HepG2 (cell line): Measurements from ENCODE around the gene PANK1. TPM values are rescaled to one million over a fixed set of nuclear protein-coding genes. Genes with fewer than 3 reads are reported as not detected.

ENCODE experiments used
- CBX1 ChIP-seq: IDR thresholded peaks from one replicate; pipeline ENCODE4 v1.6.1; 2016; ENCODE audit warnings: antibody characterized with exemption, low read depth
- CENPT ChIP-seq: sonication (generic); formaldehyde crosslinking; IDR thresholded peaks from 2 replicates; pipeline ENCODE4 v1.8.0; 2022; ENCODE audit warnings: low read depth, mild to moderate bottlenecking, moderate library complexity, missing genetic modification reagents
- HNF4G ChIP-seq, 2 experiments: sonication (generic) in 1 of 2; formaldehyde crosslinking in 1 of 2; IDR thresholded peaks; 2 replicates each; pipeline versions ENCODE4 v1.4.0 to v1.6.1; 2011 to 2020; ENCODE audit warnings: borderline replicate concordance in 2 of 2, low read depth in 2 of 2, mild to moderate bottlenecking in 2 of 2, low read length in 1 of 2, missing genetic modification reagents in 1 of 2, moderate library complexity in 1 of 2
- IRX3 ChIP-seq: sonication (generic); formaldehyde crosslinking; IDR thresholded peaks from 2 replicates; pipeline ENCODE4 v1.8.1; 2023; ENCODE audit warnings: mild to moderate bottlenecking, low read depth, missing genetic modification reagents, borderline replicate concordance
- NFAT5 ChIP-seq: sonication (generic); formaldehyde crosslinking; IDR thresholded peaks from 2 replicates; pipeline ENCODE4 v1.4.0; 2020; ENCODE audit warnings: missing genetic modification reagents
- RBFOX2 ChIP-seq: fragments of 200-400 bp; formaldehyde crosslinking; IDR thresholded peaks from 2 replicates; pipeline ENCODE4 v1.6.1; 2017; ENCODE audit warnings: low read depth, mild to moderate bottlenecking, low read length
- TBL1XR1 ChIP-seq: fragments of 150-350 bp; IDR thresholded peaks from 2 replicates; pipeline ENCODE4 v1.6.1; 2014; ENCODE audit warnings: borderline replicate concordance, low read length; ENCODE audit not compliant: partially characterized antibody
- USF2 ChIP-seq, 2 experiments: sonication (generic) in 1 of 2; formaldehyde crosslinking in 1 of 2; IDR thresholded peaks; 2 replicates each; pipeline versions ENCODE4 v1.5.1 to v1.6.1; 2011 to 2020; ENCODE audit warnings: borderline replicate concordance in 1 of 2, low read depth in 1 of 2, low read length in 1 of 2, mild to moderate bottlenecking in 1 of 2, missing genetic modification reagents in 1 of 2, moderate library complexity in 1 of 2
- ZBTB26 ChIP-seq: IDR thresholded peaks from 2 replicates; pipeline ENCODE4 v1.6.1; 2016; ENCODE audit warnings: missing compliant biosample characterization, missing genetic modification reagents, borderline replicate concordance
- ZMAT5 ChIP-seq: sonication (generic); formaldehyde crosslinking; IDR thresholded peaks from 2 replicates; pipeline ENCODE4 v1.5.0; 2020; ENCODE audit warnings: mild to moderate bottlenecking, low read depth, missing genetic modification reagents, borderline replicate concordance
- ZNF160 ChIP-seq: sonication (generic); formaldehyde crosslinking; IDR thresholded peaks from 2 replicates; pipeline ENCODE4 v1.8.0; 2022; ENCODE audit warnings: mild to moderate bottlenecking, inconsistent platforms, missing genetic modification reagents
- ZNF556 ChIP-seq: sonication (generic); formaldehyde crosslinking; IDR thresholded peaks from 2 replicates; pipeline ENCODE4 v1.4.0; 2020; ENCODE audit warnings: mild to moderate bottlenecking, missing genetic modification reagents, borderline replicate concordance
- ZNF562 ChIP-seq: sonication (generic); formaldehyde crosslinking; IDR thresholded peaks from 2 replicates; pipeline ENCODE4 v1.8.0; 2022; ENCODE audit warnings: missing genetic modification reagents, borderline replicate concordance
- ZNF570 ChIP-seq: sonication (generic); formaldehyde crosslinking; IDR thresholded peaks from 2 replicates; pipeline ENCODE4 v1.4.0; 2020; ENCODE audit warnings: mild to moderate bottlenecking, missing genetic modification reagents, borderline replicate concordance
- ZNF616 ChIP-seq: sonication (generic); formaldehyde crosslinking; IDR thresholded peaks from 2 replicates; pipeline ENCODE4 v1.5.0; 2020; ENCODE audit warnings: low read depth, mild to moderate bottlenecking, missing genetic modification reagents
- ZNF691 ChIP-seq: sonication (generic); formaldehyde crosslinking; IDR thresholded peaks from 2 replicates; pipeline ENCODE4 v1.4.0; 2020; ENCODE audit warnings: missing genetic modification reagents, low read depth, mild to moderate bottlenecking, borderline replicate concordance
- ZSCAN12 ChIP-seq: sonication (generic); formaldehyde crosslinking; IDR thresholded peaks from 2 replicates; pipeline ENCODE4 v1.9.0; 2021; ENCODE audit warnings: mild to moderate bottlenecking, missing genetic modification reagents
- polyA plus RNA-seq, 8 experiments: library from polyadenylated mRNA; depleted of rRNA in 3 of 8; stranded (reverse) in 7 of 8; unstranded in 1 of 8; fragments of >200 nt; fragmentation: Illumina TruSeq in 4 of 8; extraction: Trizol in 4 of 8; gene quantifications; 2 replicates each; pipeline versions ENCODE4 v1.2.1 to v1.2.3, GENCODE V29; 2011 to 2016; ENCODE audit warnings: low read depth in 4 of 8, missing spikeins in 1 of 8, mixed read lengths in 1 of 8; ENCODE audit not compliant: insufficient read depth in 1 of 8
- total RNA-seq, 5 experiments: library from RNA; depleted of rRNA; stranded (reverse); fragments of >200 nt; fragmentation: Illumina TruSeq; extraction: Trizol; gene quantifications; 2 replicates each; pipeline ENCODE4 v1.2.3, GENCODE V29; 2016; ENCODE audit warnings: low read depth in 1 of 5
- TF ChIP-seq, protein P1 (sequence below): sonication (generic); formaldehyde crosslinking; IDR thresholded peaks from 2 replicates; pipeline ENCODE4 v1.4.0; 2020; ENCODE audit warnings: mild to moderate bottlenecking, missing genetic modification reagents

PANK1 gene
- total and polyA plus RNA-seq, 2 of the 13 experiments (the other 11 are each of a cell fraction or from before 2014, with no cell fraction given) = 18.2 to 33.3 TPM

GRCh38 chr10:89644691-89644966 is 413 bp downstream of the PANK1 start (continued):
- peak; percentile 94 for TF ChIP-seq RBFOX2
- TF ChIP-seq CBX1 = no peak
- TF ChIP-seq, protein P1, sequence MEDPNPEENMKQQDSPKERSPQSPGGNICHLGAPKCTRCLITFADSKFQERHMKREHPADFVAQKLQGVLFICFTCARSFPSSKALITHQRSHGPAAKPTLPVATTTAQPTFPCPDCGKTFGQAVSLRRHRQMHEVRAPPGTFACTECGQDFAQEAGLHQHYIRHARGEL (CRISPR knock-in tag) = no peak
- no peak for TF ChIP-seq ZBTB26 (CRISPR knock-in tag)
- TF ChIP-seq NFAT5 = peak; percentile 26; the same call in 1 of the 2 replicates
- TF ChIP-seq ZNF616 (CRISPR knock-in tag) = no peak
- TF ChIP-seq ZMAT5 (CRISPR knock-in tag) = no peak
- TF ChIP-seq ZNF556 (CRISPR knock-in tag) = no peak
- TF ChIP-seq ZNF562 (CRISPR knock-in tag) = no peak
- TF ChIP-seq CENPT (CRISPR knock-in tag) = 0 out of 2 replicates have a peak, but pooled peaks have one; percentile 46
- no peak for TF ChIP-seq ZNF160 (CRISPR knock-in tag)
- no peak for TF ChIP-seq HNF4G (IDR thresholded peaks at IDR 0.05; ENCODE audit: borderline replicate concordance, low read depth, low read length)
- 0 out of 2 replicates have a peak, but pooled peaks have one; percentile 20 for TF ChIP-seq HNF4G (CRISPR knock-in tag; IDR thresholded peaks at IDR 0.05; ENCODE audit: borderline replicate concordance, low read depth)
- no peak for TF ChIP-seq USF2 (IDR thresholded peaks at IDR 0.05; ENCODE audit: low read depth, low read length)
- TF ChIP-seq USF2 (CRISPR knock-in tag; IDR thresholded peaks at IDR 0.05; ENCODE audit: borderline replicate concordance) = no peak
- 0 out of 2 replicates have a peak, but pooled peaks have one; percentile 19 for TF ChIP-seq ZSCAN12
- no peak for TF ChIP-seq ZNF691
- no peak for TF ChIP-seq IRX3 (CRISPR knock-in tag)
- no peak for TF ChIP-seq TBL1XR1
- TF ChIP-seq ZNF570 (CRISPR knock-in tag) = no peak
